ENCODE data around the gene PIK3CD.

Gene PIK3CD

DNA sequence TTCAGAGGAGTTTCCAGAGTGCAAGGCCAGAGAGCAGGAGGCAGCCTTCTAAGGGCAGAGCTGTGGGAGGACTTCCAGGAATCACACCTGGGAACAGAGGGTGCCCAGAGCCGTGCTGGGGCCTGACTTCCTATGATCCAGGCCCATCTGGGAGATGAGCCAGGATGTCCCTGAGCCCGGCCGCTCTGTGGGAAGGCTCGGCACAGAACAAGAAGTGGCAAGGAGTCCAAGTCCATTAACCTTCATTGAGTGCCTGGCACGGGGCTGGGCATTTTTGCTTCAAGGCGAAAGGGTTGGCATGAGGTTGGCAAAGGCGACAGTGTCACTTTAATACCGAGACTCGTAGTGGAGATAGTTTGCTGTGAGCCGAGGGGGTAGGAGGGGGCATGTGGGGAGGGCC lies 44.6 kb upstream of the PIK3CD start:
- no peak overlapping the region for H3K23ac ChIP-seq (ENCODE audit: low read length)
- WGBS (ENCODE audit: extremely low coverage, insufficient coverage, insufficient read length) = no CpG with 5 or more reads among the region's 10 CpGs
- H4K8ac ChIP-seq (ENCODE audit: low read depth, low read length) = no peak overlapping the region
- no peak overlapping the region for H2AFZ ChIP-seq (ENCODE audit: insufficient read depth, low read length, poor library complexity)
- no peak overlapping the region for H3K27ac ChIP-seq (ENCODE audit: low read depth, low read length)
- H3K18ac ChIP-seq (ENCODE audit: low read length) = no peak overlapping the region
- peaks cover 3% of the 10 kb centered on the region for H3K9me3 ChIP-seq (ENCODE audit: insufficient read depth, low read depth, low read length)
- no peak overlapping the region for H3K4me3 ChIP-seq (ENCODE audit: low read depth, low read length)
- H3K79me2 ChIP-seq (ENCODE audit: control insufficient read depth, insufficient read depth, low read length, poor library complexity) = no peaks in the 10 kb centered on the region
- no peak overlapping the region for H2BK120ac ChIP-seq (ENCODE audit: insufficient read depth, low read length, poor library complexity)
- H3K14ac ChIP-seq (ENCODE audit: low read length) = no peak overlapping the region
- no peak overlapping the region for H4K12ac ChIP-seq (ENCODE audit: low read depth, low read length)
- H2BK12ac ChIP-seq (ENCODE audit: low read length) = no peak overlapping the region
- peaks cover 34 to 45% of the 10 kb centered on the region in 2 experiments for H3K36me3 ChIP-seq (ENCODE audit: control insufficient read depth in 1 of 2, insufficient read depth in 2 of 2, low read length in 2 of 2)
- no peaks in the 10 kb centered on the region for H3K79me1 ChIP-seq (ENCODE audit: low read length)
- H2AK5ac ChIP-seq (ENCODE audit: low read length) = no peak overlapping the region
- H3K4ac ChIP-seq (ENCODE audit: low read depth, low read length) = no peak overlapping the region
- H3K4me2 ChIP-seq (ENCODE audit: low read length) = no peak overlapping the region
- H3K4me1 ChIP-seq (ENCODE audit: control insufficient read depth in 1 of 2, insufficient read depth in 2 of 2, low read length in 2 of 2) = no peaks in the 10 kb centered on the region
- DNase-seq = no peak
- no peak overlapping the region for H2BK5ac ChIP-seq (ENCODE audit: low read depth, low read length, poor library complexity)
- no peaks in the 10 kb centered on the region for H3K27me3 ChIP-seq (ENCODE audit: insufficient read depth, low read length)
- no peak overlapping the region for H4K91ac ChIP-seq (ENCODE audit: low read depth, low read length)
- H3K9ac ChIP-seq (ENCODE audit: low read length) = no peak overlapping the region

DNA sequence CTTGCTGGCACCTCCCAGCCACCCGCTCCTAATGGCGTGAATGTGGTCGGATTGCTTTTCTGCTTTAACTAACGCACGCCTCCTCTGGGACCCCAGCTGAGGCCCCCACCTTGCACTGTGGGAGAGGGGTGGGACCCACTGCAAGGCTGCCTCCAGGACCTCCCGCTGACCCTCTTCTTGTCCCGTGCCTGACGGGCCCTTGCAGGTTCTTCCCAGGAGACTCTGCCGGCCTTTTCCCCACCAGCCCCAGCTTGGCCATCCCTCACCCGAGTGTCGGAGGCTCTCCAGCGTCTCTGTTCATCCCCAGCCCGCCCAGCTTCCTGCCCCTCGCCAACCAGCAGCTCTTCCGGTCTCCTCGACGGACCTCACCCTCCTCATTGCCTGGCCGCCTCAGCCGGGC lies 44.2 kb upstream of the PIK3CD start:
- Histone ChIP-seq H3K9ac (ENCODE audit: low read length) (no peak overlapping the region), H3K4ac (ENCODE audit: low read depth, low read length) (no peak overlapping the region), H3K18ac (ENCODE audit: low read length) (no peak overlapping the region), H3K79me2 (ENCODE audit: control insufficient read depth, insufficient read depth, low read length, poor library complexity) (no peaks in the 10 kb centered on the region), H2BK120ac (ENCODE audit: insufficient read depth, low read length, poor library complexity) (no peak overlapping the region), H3K79me1 (ENCODE audit: low read length) (no peaks in the 10 kb centered on the region), H3K36me3 (ENCODE audit: control insufficient read depth in 1 of 2, insufficient read depth in 2 of 2, low read length in 2 of 2) (peaks cover 32 to 41% of the 10 kb centered on the region in 2 experiments), H4K12ac (ENCODE audit: low read depth, low read length) (no peak overlapping the region), H3K27ac (ENCODE audit: low read depth, low read length) (no peak overlapping the region), H3K4me1 (ENCODE audit: control insufficient read depth in 1 of 2, insufficient read depth in 2 of 2, low read length in 2 of 2) (no peaks in the 10 kb centered on the region), H2AK5ac (ENCODE audit: low read length) (no peak overlapping the region), H2BK12ac (ENCODE audit: low read length) (no peak overlapping the region), H3K23ac (ENCODE audit: low read length) (no peak overlapping the region), H3K14ac (ENCODE audit: low read length) (no peak overlapping the region), H3K4me2 (ENCODE audit: low read length) (no peak overlapping the region), H4K91ac (ENCODE audit: low read depth, low read length) (no peak overlapping the region), H2BK5ac (ENCODE audit: low read depth, low read length, poor library complexity) (no peak overlapping the region), H3K4me3 (ENCODE audit: low read depth, low read length) (no peak overlapping the region), H2AFZ (ENCODE audit: insufficient read depth, low read length, poor library complexity) (no peak overlapping the region), H4K8ac (ENCODE audit: low read depth, low read length) (no peak overlapping the region), H3K9me3 (ENCODE audit: insufficient read depth, low read depth, low read length) (peaks cover 3% of the 10 kb centered on the region), H3K27me3 (ENCODE audit: insufficient read depth, low read length) (no peaks in the 10 kb centered on the region)
- no peak for DNase-seq
- WGBS (ENCODE audit: extremely low coverage, insufficient coverage, insufficient read length) = no CpG with 5 or more reads among the region's 19 CpGs

DNA sequence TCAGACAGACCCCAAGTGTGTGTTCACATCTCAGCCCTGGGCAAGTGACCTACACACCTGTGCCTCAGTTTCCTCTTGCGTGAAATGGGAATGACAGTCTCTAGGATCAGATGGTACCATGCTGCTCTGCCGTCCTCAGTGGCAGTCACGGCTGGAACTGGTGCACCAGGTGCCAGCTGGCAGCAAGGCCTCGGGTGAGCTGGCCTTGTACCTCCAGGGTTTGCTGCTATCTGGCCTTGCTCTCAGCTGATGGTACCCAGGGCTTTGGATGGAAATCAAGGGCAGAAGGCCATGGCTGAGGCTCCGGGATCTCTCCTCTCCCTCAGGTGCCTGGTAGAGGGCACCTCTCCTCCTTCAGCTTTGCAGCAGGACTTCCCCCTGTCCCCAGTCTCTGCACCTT lies 41.5 kb upstream of the PIK3CD start:
- no peak overlapping the region for H3K4ac ChIP-seq (ENCODE audit: low read depth, low read length)
- no CpG with 5 or more reads among the region's 5 CpGs for WGBS (ENCODE audit: extremely low coverage, insufficient coverage, insufficient read length)
- peaks cover 31 to 34% of the 10 kb centered on the region in 2 experiments for H3K36me3 ChIP-seq (ENCODE audit: control insufficient read depth in 1 of 2, insufficient read depth in 2 of 2, low read length in 2 of 2)
- no peak overlapping the region for H2AFZ ChIP-seq (ENCODE audit: insufficient read depth, low read length, poor library complexity)
- H2BK120ac ChIP-seq (ENCODE audit: insufficient read depth, low read length, poor library complexity) = no peak overlapping the region
- H3K4me1 ChIP-seq (ENCODE audit: control insufficient read depth in 1 of 2, insufficient read depth in 2 of 2, low read length in 2 of 2) = no peaks in the 10 kb centered on the region
- no peak overlapping the region for H2AK5ac ChIP-seq (ENCODE audit: low read length)
- H3K14ac ChIP-seq (ENCODE audit: low read length) = no peak overlapping the region
- H3K27me3 ChIP-seq (ENCODE audit: insufficient read depth, low read length) = no peaks in the 10 kb centered on the region
- H4K91ac ChIP-seq (ENCODE audit: low read depth, low read length) = no peak overlapping the region
- no peak for DNase-seq
- H2BK12ac ChIP-seq (ENCODE audit: low read length) = no peak overlapping the region
- H3K23ac ChIP-seq (ENCODE audit: low read length) = no peak overlapping the region
- H3K79me1 ChIP-seq (ENCODE audit: low read length) = no peaks in the 10 kb centered on the region
- H3K18ac ChIP-seq (ENCODE audit: low read length) = no peak overlapping the region
- no peak overlapping the region for H3K4me2 ChIP-seq (ENCODE audit: low read length)
- no peak overlapping the region for H3K9ac ChIP-seq (ENCODE audit: low read length)
- H4K8ac ChIP-seq (ENCODE audit: low read depth, low read length) = no peak overlapping the region
- H4K12ac ChIP-seq (ENCODE audit: low read depth, low read length) = no peak overlapping the region
- H3K79me2 ChIP-seq (ENCODE audit: control insufficient read depth, insufficient read depth, low read length, poor library complexity) = no peaks in the 10 kb centered on the region
- no peak overlapping the region for H3K27ac ChIP-seq (ENCODE audit: low read depth, low read length)
- H2BK5ac ChIP-seq (ENCODE audit: low read depth, low read length, poor library complexity) = no peak overlapping the region
- H3K9me3 ChIP-seq (ENCODE audit: insufficient read depth, low read depth, low read length) = no peaks in the 10 kb centered on the region
- H3K4me3 ChIP-seq (ENCODE audit: low read depth, low read length) = no peak overlapping the region

DNA sequence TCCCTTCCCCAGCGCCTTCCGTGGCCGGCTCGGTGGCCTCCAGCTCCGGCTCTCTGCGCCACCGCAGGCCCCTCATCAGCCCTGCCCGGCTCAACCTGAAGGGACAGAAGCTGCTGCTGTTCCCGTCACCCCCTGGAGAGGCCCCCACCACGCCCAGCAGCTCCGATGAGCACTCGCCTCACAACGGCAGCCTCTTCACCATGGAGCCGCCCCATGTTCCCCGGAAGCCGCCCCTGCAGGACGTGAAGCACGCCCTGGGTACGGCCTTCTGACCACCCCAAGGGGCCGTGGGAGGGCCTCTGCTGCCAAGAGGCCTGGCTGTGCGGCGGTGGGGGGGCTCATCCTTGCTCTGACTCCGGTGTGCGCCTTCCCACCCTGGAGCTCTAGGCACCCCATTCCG lies 41.0 kb upstream of the PIK3CD start:
- Histone ChIP-seq H3K18ac (ENCODE audit: low read length) (no peak overlapping the region), H3K14ac (ENCODE audit: low read length) (no peak overlapping the region), H3K79me1 (ENCODE audit: low read length) (no peaks in the 10 kb centered on the region)

More for the DNA sequence above, 41.0 kb upstream of the PIK3CD start:
- no peak overlapping the region for H2BK12ac ChIP-seq (ENCODE audit: low read length)
- H2BK120ac ChIP-seq (ENCODE audit: insufficient read depth, low read length, poor library complexity) = no peak overlapping the region
- H3K4me3 ChIP-seq (ENCODE audit: low read depth, low read length) = no peak overlapping the region
- H4K91ac ChIP-seq (ENCODE audit: low read depth, low read length) = no peak overlapping the region
- no peaks in the 10 kb centered on the region for H3K4me1 ChIP-seq (ENCODE audit: control insufficient read depth in 1 of 2, insufficient read depth in 2 of 2, low read length in 2 of 2)
- H3K27ac ChIP-seq (ENCODE audit: low read depth, low read length) = no peak overlapping the region
- H3K79me2 ChIP-seq (ENCODE audit: control insufficient read depth, insufficient read depth, low read length, poor library complexity) = no peaks in the 10 kb centered on the region
- peaks cover 31 to 34% of the 10 kb centered on the region in 2 experiments for H3K36me3 ChIP-seq (ENCODE audit: control insufficient read depth in 1 of 2, insufficient read depth in 2 of 2, low read length in 2 of 2)
- no peaks in the 10 kb centered on the region for H3K9me3 ChIP-seq (ENCODE audit: insufficient read depth, low read depth, low read length)
- no peak overlapping the region for H3K4me2 ChIP-seq (ENCODE audit: low read length)
- H2AFZ ChIP-seq (ENCODE audit: insufficient read depth, low read length, poor library complexity) = no peak overlapping the region
- no peaks in the 10 kb centered on the region for H3K27me3 ChIP-seq (ENCODE audit: insufficient read depth, low read length)
- no peak overlapping the region for H3K9ac ChIP-seq (ENCODE audit: low read length)
- H2BK5ac ChIP-seq (ENCODE audit: low read depth, low read length, poor library complexity) = no peak overlapping the region
- no peak overlapping the region for H2AK5ac ChIP-seq (ENCODE audit: low read length)
- no peak for DNase-seq
- H3K23ac ChIP-seq (ENCODE audit: low read length) = no peak overlapping the region
- no CpG with 5 or more reads among the region's 25 CpGs for WGBS (ENCODE audit: extremely low coverage, insufficient coverage, insufficient read length)
- no peak overlapping the region for H3K4ac ChIP-seq (ENCODE audit: low read depth, low read length)
- H4K8ac ChIP-seq (ENCODE audit: low read depth, low read length) = no peak overlapping the region
- no peak overlapping the region for H4K12ac ChIP-seq (ENCODE audit: low read depth, low read length)
